Pulmonary artery endothelial cell (primary cell): ENCODE results near the gene METTL24. TPM values are rescaled to one million over a fixed set of nuclear protein-coding genes. Genes with fewer than 3 reads are reported as not detected.

ENCODE experiments used
- DNase-seq: peaks from one replicate; pipeline ENCODE4 v3.0.0-alpha.2; 2011; ENCODE audit warnings: low read depth, low spot score
- total RNA-seq: library from RNA; depleted of rRNA; stranded (reverse); fragments of >200 nt; gene quantifications from 2 replicates; pipeline ENCODE4 v1.2.3, GENCODE V29; 2014

Gene METTL24
- total RNA-seq, 1 donor from 2014 or later = not detected

- DNase-seq = no peak
Observed at GRCh38 chr6:110334423-110335180, 23.5 kb downstream of the METTL24 start.

- no peak for DNase-seq
Observed at GRCh38 chr6:110332281-110332680, 25.9 kb downstream of the METTL24 start.

GRCh38 chr6:110331816-110332215, 26.3 kb downstream of the METTL24 start:
- no peak for DNase-seq

GRCh38 chr6:110331390-110331789, 26.8 kb downstream of the METTL24 start:
- DNase-seq = no peak

GRCh38 chr6:110329714-110330436, 28.3 kb downstream of the METTL24 start:
- no peak for DNase-seq

- no peak for DNase-seq
Observed at GRCh38 chr6:110329348-110329713, 28.8 kb downstream of the METTL24 start.

GRCh38 chr6:110328259-110328658, 29.9 kb downstream of the METTL24 start:
- DNase-seq = no peak

- DNase-seq = no peak
Observed at GRCh38 chr6:110327391-110327790, 30.8 kb downstream of the METTL24 start.

GRCh38 chr6:110326609-110327008, 31.5 kb downstream of the METTL24 start:
- no peak for DNase-seq

- DNase-seq = no peak
Observed at GRCh38 chr6:110326057-110326456, 32.1 kb downstream of the METTL24 start.

GRCh38 chr6:110325197-110325596, 33.0 kb downstream of the METTL24 start:
- DNase-seq = no peak

- no peak for DNase-seq
Observed at GRCh38 chr6:110324548-110324947, 33.6 kb downstream of the METTL24 start.

GRCh38 chr6:110323258-110323657, 34.9 kb downstream of the METTL24 start:
- no peak for DNase-seq

GRCh38 chr6:110322874-110323242, 35.3 kb downstream of the METTL24 start:
- no peak for DNase-seq

- no peak for DNase-seq
Observed at GRCh38 chr6:110322151-110322873, 35.8 kb downstream of the METTL24 start.

GRCh38 chr6:110320307-110320706, 37.8 kb downstream of the METTL24 start:
- no peak for DNase-seq

- no peak for DNase-seq
Observed at GRCh38 chr6:110319843-110320242, 38.3 kb downstream of the METTL24 start.

- DNase-seq = no peak
Observed at GRCh38 chr6:110319381-110319780, 38.8 kb downstream of the METTL24 start.

GRCh38 chr6:110318971-110319370, 39.2 kb downstream of the METTL24 start:
- DNase-seq = no peak

GRCh38 chr6:110317646-110318045, 40.5 kb downstream of the METTL24 start:
- DNase-seq = no peak

- no peak for DNase-seq
Observed at GRCh38 chr6:110317189-110317588, 41.0 kb downstream of the METTL24 start.

- DNase-seq = no peak
Observed at GRCh38 chr6:110315869-110316398, 42.2 kb downstream of the METTL24 start.
